ENCODE results near the gene RAP1GAP2.

The RAP1GAP2 gene

DNA sequence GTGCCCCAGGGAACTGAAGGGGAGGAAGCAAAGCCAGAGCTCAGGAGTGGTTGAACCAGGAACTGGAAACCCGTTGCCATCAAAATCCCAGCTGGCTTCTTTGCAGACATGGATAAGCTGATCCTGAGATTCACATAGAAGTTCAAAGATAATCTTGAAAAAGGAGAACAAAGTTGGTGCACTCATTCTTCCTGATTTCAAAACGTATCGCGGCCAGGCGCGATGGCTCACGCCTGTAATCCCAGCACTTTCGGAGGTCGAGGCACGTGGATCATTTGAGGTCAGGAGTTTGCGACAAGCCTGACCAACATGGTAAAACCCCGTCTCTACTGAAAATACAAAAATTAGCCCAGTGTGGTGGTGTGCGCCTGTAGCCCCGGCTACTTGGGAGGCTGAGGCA, 7.1 kb downstream of the RAP1GAP2 start:
- TF ChIP-seq, protein P1, sequence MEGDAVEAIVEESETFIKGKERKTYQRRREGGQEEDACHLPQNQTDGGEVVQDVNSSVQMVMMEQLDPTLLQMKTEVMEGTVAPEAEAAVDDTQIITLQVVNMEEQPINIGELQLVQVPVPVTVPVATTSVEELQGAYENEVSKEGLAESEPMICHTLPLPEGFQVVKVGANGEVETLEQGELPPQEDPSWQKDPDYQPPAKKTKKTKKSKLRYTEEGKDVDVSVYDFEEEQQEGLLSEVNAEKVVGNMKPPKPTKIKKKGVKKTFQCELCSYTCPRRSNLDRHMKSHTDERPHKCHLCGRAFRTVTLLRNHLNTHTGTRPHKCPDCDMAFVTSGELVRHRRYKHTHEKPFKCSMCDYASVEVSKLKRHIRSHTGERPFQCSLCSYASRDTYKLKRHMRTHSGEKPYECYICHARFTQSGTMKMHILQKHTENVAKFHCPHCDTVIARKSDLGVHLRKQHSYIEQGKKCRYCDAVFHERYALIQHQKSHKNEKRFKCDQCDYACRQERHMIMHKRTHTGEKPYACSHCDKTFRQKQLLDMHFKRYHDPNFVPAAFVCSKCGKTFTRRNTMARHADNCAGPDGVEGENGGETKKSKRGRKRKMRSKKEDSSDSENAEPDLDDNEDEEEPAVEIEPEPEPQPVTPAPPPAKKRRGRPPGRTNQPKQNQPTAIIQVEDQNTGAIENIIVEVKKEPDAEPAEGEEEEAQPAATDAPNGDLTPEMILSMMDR (IDR thresholded peaks at IDR 0.05; ENCODE audit: extremely low read depth, insufficient read depth, missing control alignments) = no peak
- no peak for DNase-seq (ENCODE audit: low spot score)
- in situ Hi-C loops (cut with MboI; ENCODE audit: low pct_unique_long_range_greater_than_20kb, low sequenced_read_pairs, unreplicated experiment) = no loop called here

DNA sequence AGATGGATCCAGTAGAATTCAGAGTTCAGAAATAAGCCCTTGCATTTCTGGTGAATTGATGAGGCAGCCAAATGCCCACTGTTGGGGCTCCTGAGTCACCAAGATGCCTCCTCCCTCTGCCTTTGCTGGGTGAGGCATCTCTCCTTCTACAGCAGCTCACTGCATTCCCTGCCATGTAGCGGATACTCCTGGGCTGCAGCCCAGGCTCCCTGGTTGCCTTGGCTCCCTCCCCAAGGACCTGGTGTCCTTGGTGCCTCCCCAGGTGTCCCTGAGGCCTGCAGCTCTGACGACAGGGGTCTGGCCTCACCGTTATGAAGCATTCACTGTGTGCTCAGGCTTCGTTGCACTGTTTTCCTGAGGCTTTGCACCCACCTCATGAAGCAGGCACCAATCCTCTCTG, 7.7 kb downstream of the RAP1GAP2 start:
- in situ Hi-C loops (cut with MboI; ENCODE audit: low pct_unique_long_range_greater_than_20kb, low sequenced_read_pairs, unreplicated experiment) = no loop called here
- no peak for DNase-seq (ENCODE audit: low spot score)

DNA sequence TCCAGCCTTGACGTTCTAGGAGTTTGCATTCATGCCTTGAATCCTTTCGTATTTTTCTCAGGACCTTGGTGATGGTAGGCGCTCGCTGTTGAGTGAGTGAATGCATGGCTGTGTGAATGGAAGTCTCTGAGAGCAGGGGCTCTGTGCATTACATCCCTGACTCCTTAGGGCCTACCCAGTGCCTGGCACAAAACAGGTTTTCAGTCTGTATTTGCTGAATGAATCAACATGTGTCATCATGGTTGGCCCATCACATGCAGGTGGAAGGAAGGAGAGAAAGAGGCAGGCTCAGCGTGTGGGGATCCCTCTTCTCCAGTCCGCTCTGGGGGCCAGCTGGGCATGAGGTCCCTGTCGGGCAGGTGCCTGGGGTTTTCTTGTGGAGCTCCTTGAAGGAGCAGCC, 8.7 kb downstream of the RAP1GAP2 start:
- DNase-seq (ENCODE audit: low spot score) = no peak
- TF ChIP-seq, protein P1 (IDR thresholded peaks at IDR 0.05; ENCODE audit: extremely low read depth, insufficient read depth, missing control alignments) = no peak
- in situ Hi-C loops (cut with MboI; ENCODE audit: low pct_unique_long_range_greater_than_20kb, low sequenced_read_pairs, unreplicated experiment) = no loop called here

More for the DNA sequence above, 7.7 kb downstream of the RAP1GAP2 start:
- TF ChIP-seq, protein P1 (IDR thresholded peaks at IDR 0.05; ENCODE audit: extremely low read depth, insufficient read depth, missing control alignments) = no peak

DNA sequence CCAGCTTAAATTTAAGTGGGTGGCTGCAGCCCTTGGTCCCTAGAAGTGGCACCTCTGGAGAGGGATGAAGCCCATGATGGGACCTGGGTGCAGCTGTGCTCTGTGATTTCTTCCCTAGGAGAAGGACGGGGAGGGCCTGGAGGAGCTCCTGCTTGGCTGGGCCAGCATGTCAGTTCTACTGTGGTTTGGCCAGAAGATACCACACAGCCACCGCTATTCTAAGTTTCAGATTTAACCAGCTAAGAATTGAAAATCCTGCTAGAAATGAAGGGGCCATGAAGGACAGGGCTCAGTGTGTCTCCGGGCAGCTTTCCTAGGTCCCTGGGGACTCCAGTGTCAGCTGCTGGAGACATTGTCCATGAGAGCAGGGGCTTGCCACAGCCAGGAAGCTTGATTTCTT, 9.7 kb downstream of the RAP1GAP2 start:
- DNase-seq (ENCODE audit: low spot score) = no peak
- in situ Hi-C loops (cut with MboI; ENCODE audit: low pct_unique_long_range_greater_than_20kb, low sequenced_read_pairs, unreplicated experiment) = no loop called here
- TF ChIP-seq, protein P1 (IDR thresholded peaks at IDR 0.05; ENCODE audit: extremely low read depth, insufficient read depth, missing control alignments) = no peak

DNA sequence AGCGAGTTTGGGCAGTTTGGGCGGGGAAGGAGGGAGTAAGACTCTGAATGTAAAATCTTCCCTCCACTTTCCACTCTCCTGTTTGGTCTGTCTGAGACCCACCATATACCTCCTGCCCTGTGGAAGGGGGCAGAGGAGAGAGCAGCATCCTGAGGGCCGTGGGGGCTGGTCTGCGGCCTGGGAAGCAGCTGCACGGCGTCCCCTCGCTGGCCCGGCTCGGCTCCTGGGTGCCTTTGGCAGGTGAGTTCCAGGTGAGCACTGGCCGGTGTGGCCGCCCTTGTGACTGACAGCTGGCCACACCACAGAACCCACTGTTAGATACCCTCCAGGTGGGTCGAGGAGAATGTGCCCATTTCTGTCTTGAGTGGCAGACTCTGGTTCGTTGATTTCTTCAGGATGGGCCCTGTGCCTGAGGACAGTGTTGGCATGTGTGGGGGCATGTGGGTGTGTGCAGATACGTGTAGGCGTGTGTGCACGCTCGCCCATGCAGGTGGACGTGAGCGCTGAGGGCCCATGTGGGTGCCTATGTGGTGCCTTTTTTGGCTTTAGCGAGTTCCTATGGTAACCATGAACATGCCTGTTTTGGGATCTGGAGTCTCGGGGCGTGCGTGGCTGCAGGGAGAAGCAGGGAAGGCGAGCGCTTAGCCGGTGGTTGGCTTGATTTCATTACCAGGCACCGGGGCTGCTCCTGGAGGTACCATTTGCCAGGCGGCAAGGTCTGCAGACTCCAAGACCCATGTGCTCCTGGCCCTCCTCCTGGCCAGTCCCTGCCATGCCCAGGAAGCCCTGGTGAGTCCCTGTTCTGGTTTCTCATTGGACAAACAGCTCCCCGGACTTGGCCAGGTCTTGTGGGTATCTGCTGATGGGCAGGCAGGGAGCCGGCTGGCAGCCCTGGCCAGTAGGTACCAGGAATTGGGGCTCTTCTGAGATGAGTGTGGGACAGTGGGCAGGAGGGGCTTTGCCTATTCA, 12.4 kb downstream of the RAP1GAP2 start:
- no peak for DNase-seq (ENCODE audit: low spot score)
- in situ Hi-C loops (cut with MboI; ENCODE audit: low pct_unique_long_range_greater_than_20kb, low sequenced_read_pairs, unreplicated experiment) = no loop called here
- TF ChIP-seq, protein P1 (IDR thresholded peaks at IDR 0.05; ENCODE audit: extremely low read depth, insufficient read depth, missing control alignments) = no peak

DNA sequence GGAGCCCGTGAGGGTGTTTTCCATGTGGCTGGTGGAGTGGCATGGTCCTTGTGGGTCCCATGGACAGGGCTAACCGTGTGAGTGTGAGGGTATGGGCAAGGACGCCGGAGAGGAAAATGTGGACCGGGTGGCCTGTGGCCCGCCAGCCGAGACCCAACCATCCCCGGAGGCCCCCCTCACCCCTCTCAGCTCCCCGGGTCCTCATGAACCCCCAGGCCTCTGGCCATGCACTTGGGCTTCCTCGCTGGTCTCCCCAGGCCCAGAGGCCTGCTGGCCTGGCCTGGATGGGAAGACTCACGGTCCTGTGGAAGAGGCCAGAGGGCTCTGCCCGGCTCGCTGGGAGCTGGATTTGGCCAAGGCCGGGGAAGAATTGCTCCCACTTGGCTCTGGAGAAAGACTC, 13.1 kb downstream of the RAP1GAP2 start:
- in situ Hi-C loops (cut with MboI; ENCODE audit: low pct_unique_long_range_greater_than_20kb, low sequenced_read_pairs, unreplicated experiment) = no loop called here
- TF ChIP-seq, protein P1 (IDR thresholded peaks at IDR 0.05; ENCODE audit: extremely low read depth, insufficient read depth, missing control alignments) = no peak
- DNase-seq (ENCODE audit: low spot score) = no peak
